ENCODE measurements around the gene ATP13A4. TPM values are rescaled to one million over a fixed set of nuclear protein-coding genes. Genes with fewer than 3 reads are reported as not detected.

The ATP13A4 gene
- total RNA-seq, 2 experiments from 2014 or later: 4.0 to 4.2 TPM

- Mint-ChIP-seq H3K9me3 (no peaks in the 10 kb centered on the region), H3K4me1 (no peaks in the 10 kb centered on the region), H3K36me3 (no peaks in the 10 kb centered on the region), H3K27ac (no peak overlapping the region), H3K27me3 (no peaks in the 10 kb centered on the region), H3K4me3 (no peak overlapping the region)
- POLR2A ChIA-PET: no interaction called here
- DNase-seq: no peak
- ATAC-seq (ENCODE audit: low read depth): no peak
Observed at GRCh38 chr3:193499801-193500485, 54.8 kb downstream of the ATP13A4 start.

DNA sequence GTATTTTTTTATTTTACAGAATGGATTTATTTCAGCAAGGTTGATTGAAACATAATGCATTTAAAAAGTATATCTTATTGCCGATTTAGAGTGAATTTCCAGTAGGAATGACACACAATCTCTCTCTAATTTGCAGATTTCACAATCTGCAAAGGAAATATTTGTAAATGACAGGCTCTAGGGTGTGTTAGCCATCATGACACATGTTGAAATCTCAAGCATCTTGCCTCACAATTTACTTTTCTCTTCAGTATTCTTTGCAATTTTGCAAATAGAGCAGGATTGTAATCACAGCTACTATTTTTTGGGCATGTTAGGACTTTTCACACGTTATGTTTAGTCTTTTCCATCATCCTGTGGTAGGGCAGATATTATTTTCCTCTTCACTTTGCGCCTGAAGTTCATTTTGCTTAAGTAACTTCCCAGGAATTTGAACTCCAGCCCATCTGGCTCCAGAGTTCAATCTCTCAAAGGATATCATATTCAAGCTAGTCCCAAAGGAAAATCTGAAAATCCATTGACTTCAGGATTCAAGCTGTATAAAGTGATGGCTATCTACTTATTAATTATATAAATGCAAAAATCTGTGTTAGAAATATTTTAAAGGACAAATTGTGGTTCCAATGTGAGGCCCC lies 55.4 kb downstream of the ATP13A4 start:
- H3K4me1 Mint-ChIP-seq: no peaks in the 10 kb centered on the region
- no peaks in the 10 kb centered on the region for H3K9me3 Mint-ChIP-seq
- no peak overlapping the region for H3K27ac Mint-ChIP-seq
- no peak overlapping the region for H3K4me3 Mint-ChIP-seq
- no peak for DNase-seq
- POLR2A ChIA-PET: no interaction called here
- ATAC-seq (ENCODE audit: low read depth): no peak
- H3K36me3 Mint-ChIP-seq: no peaks in the 10 kb centered on the region
- H3K27me3 Mint-ChIP-seq: no peaks in the 10 kb centered on the region

DNA sequence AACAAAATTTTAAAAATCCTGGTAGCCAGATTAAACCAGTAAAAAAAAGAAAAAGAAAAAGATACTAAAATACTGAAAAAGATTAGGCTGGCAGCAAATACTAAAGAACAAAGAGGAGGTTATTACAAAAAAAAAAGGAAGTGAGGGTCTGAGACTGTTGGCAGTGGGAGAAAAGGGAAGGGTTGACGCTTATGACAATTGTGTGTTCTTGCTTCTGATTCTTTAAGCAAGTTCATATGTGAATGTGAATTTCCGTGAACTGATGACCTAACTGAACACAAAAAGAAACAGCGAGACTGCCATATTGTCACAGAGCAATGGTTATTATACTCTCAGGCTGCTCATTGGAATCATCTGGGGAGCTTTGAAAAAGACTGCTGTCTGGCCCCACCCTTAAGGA lies 56.5 kb downstream of the ATP13A4 start:
- DNase-seq (no peak), ATAC-seq (ENCODE audit: low read depth) (no peak)
- Mint-ChIP-seq H3K4me3 (no peak overlapping the region), H3K9me3 (no peaks in the 10 kb centered on the region), H3K36me3 (no peaks in the 10 kb centered on the region), H3K27ac (no peak overlapping the region), H3K27me3 (no peaks in the 10 kb centered on the region), H3K4me1 (no peaks in the 10 kb centered on the region)
- POLR2A ChIA-PET: no interaction called here

GRCh38 chr3:193496658-193497057 lies 58.0 kb downstream of the ATP13A4 start:
- Mint-ChIP-seq H3K9me3 (no peaks in the 10 kb centered on the region), H3K4me1 (no peaks in the 10 kb centered on the region), H3K27me3 (no peaks in the 10 kb centered on the region), H3K36me3 (no peaks in the 10 kb centered on the region), H3K27ac (no peak overlapping the region), H3K4me3 (no peak overlapping the region)
- ATAC-seq (ENCODE audit: low read depth) (no peak), DNase-seq (no peak)
- POLR2A ChIA-PET: no interaction called here

DNA sequence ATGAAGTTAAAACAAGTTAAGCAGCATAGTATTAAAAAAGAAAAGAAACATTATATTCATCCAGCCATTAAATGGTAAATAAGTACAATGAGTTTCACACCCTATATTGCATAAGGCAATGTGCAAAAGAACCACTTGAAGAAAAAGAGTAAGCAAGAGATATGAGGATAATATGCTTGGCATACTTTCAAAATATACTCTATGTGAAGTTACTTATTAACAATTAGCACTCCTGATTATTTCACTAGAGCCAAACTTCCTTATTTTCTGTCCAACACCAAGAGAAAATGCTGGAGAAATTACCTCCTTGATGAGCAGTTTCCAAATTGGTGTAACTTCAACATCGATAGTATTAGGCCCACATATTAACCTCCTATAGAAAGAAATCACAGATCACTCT lies 63.7 kb downstream of the ATP13A4 start:
- Mint-ChIP-seq H3K9me3 (no peaks in the 10 kb centered on the region), H3K27me3 (no peaks in the 10 kb centered on the region), H3K4me3 (no peak overlapping the region), H3K36me3 (no peaks in the 10 kb centered on the region), H3K4me1 (no peaks in the 10 kb centered on the region), H3K27ac (no peak overlapping the region)
- no peak for DNase-seq
- no peak for ATAC-seq (ENCODE audit: low read depth)
- POLR2A ChIA-PET: no interaction called here

DNA sequence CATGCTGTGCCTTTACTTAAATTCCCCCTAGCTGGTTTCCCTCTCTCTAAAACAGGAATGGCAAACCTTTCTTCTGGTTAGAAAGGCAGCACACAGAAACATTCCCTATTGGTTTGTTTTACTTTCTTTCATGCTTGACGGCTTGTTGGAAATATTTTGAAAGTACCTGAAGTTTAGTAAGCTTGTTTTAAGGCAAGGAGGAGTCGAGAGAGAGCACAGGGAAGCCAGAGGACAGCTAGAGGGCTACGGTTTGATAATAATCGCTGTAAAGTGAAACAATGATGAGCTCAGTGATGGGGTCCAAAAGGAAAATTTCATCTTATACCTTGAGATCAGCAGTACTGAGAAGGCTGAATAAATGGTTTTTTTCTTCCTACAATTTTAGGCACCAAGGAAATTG lies 64.1 kb downstream of the ATP13A4 start:
- H3K36me3 Mint-ChIP-seq: no peaks in the 10 kb centered on the region
- H3K4me1 Mint-ChIP-seq: no peaks in the 10 kb centered on the region
- H3K27ac Mint-ChIP-seq: no peak overlapping the region
- POLR2A ChIA-PET: no interaction called here
- H3K4me3 Mint-ChIP-seq: no peak overlapping the region
- no peaks in the 10 kb centered on the region for H3K27me3 Mint-ChIP-seq
- no peaks in the 10 kb centered on the region for H3K9me3 Mint-ChIP-seq
- ATAC-seq (ENCODE audit: low read depth) (no peak), DNase-seq (no peak)

DNA sequence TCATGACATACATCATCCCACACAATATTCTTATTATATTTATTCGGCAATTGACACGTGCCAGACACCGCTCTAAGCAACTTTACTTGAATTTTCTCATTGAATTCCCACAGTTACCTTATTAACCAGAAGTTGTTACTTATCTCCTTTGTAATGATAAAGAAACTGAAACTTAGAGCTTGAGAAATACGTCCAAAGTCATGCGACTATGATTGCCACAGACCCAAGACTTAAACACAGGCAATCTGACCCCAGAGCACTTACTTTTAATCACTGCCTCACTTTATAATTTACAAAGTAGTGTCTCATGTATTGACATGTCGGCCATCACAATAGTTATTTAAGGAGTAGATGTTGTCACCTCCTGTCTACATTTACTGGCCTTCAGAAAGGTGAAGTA lies 64.7 kb downstream of the ATP13A4 start:
- Mint-ChIP-seq H3K4me1 (no peaks in the 10 kb centered on the region), H3K36me3 (no peaks in the 10 kb centered on the region)

DNA sequence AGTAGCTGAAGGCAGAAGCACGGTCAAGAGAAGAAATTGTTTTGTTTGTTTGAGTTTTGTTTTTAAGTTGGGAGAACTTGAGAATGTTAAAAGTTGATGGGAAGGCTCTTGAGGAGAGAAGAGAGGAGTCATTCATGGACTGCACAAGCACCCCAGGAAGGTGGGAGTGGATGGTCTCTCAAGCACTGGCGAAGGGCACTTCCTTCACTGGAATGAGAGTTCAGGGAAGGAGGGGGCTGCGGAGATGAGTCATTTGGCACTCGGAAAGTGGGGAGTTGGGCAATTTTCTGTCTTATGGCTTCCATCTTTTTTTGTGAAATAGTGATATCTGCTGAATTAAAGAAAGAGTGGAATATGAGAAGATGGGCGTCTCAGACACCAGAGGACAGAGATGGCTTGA lies 66.0 kb downstream of the ATP13A4 start:
- H3K27me3 Mint-ChIP-seq: no peaks in the 10 kb centered on the region
- H3K4me1 Mint-ChIP-seq: no peaks in the 10 kb centered on the region
- no peak overlapping the region for H3K27ac Mint-ChIP-seq
- no peaks in the 10 kb centered on the region for H3K9me3 Mint-ChIP-seq
- ATAC-seq (ENCODE audit: low read depth): no peak
- DNase-seq: no peak
- no peaks in the 10 kb centered on the region for H3K36me3 Mint-ChIP-seq
- POLR2A ChIA-PET: no interaction called here
- H3K4me3 Mint-ChIP-seq: no peak overlapping the region

More for the DNA sequence above, 64.7 kb downstream of the ATP13A4 start:
- no peak for DNase-seq
- ATAC-seq (ENCODE audit: low read depth): no peak
- Mint-ChIP-seq H3K4me3 (no peak overlapping the region), H3K27me3 (no peaks in the 10 kb centered on the region), H3K27ac (no peak overlapping the region), H3K9me3 (no peaks in the 10 kb centered on the region)
- POLR2A ChIA-PET: no interaction called here

- POLR2A ChIA-PET: no interaction called here
- ATAC-seq (ENCODE audit: low read depth) (no peak), DNase-seq (no peak)
- no peaks in the 10 kb centered on the region for H3K4me1 Mint-ChIP-seq
- no peaks in the 10 kb centered on the region for H3K36me3 Mint-ChIP-seq
- no peaks in the 10 kb centered on the region for H3K27me3 Mint-ChIP-seq
- H3K9me3 Mint-ChIP-seq: no peaks in the 10 kb centered on the region
- H3K4me3 Mint-ChIP-seq: no peak overlapping the region
- H3K27ac Mint-ChIP-seq: no peak overlapping the region
Observed at GRCh38 chr3:193483988-193484539, 70.6 kb downstream of the ATP13A4 start.

DNA sequence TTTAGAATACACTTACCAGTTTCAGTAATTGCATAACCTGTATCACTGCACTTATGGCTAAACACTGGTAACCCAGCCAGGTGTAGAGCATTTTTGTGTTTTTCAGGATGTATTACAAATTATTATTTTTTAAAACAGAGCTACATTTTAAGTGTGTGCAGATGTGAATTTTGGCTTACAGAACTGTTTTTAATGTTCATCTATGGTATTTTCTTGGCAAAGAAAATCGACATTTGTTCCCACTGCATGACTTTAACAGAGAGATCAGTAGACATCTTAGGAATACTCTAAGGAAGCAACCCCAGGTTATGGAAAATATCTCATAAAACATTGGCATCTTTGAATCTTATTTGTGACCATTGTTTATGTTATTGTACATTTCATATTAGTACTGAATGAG lies 73.3 kb downstream of the ATP13A4 start:
- Mint-ChIP-seq H3K36me3 (no peaks in the 10 kb centered on the region), H3K4me1 (no peaks in the 10 kb centered on the region), H3K9me3 (no peaks in the 10 kb centered on the region), H3K4me3 (no peak overlapping the region), H3K27ac (no peak overlapping the region), H3K27me3 (no peaks in the 10 kb centered on the region)
- ATAC-seq (ENCODE audit: low read depth): no peak
- no peak for DNase-seq
- POLR2A ChIA-PET: no interaction called here

- DNase-seq (no peak), ATAC-seq (ENCODE audit: low read depth) (no peak)
- H3K27me3 Mint-ChIP-seq: no peaks in the 10 kb centered on the region
- no peak overlapping the region for H3K4me3 Mint-ChIP-seq
- POLR2A ChIA-PET: no interaction called here
- no peaks in the 10 kb centered on the region for H3K36me3 Mint-ChIP-seq
- H3K9me3 Mint-ChIP-seq: no peaks in the 10 kb centered on the region
- no peaks in the 10 kb centered on the region for H3K4me1 Mint-ChIP-seq
- H3K27ac Mint-ChIP-seq: no peak overlapping the region
Observed at GRCh38 chr3:193474446-193474845, 80.2 kb downstream of the ATP13A4 start.

- DNase-seq: no peak
- Mint-ChIP-seq H3K27me3 (no peaks in the 10 kb centered on the region), H3K36me3 (no peaks in the 10 kb centered on the region), H3K27ac (no peak overlapping the region), H3K9me3 (no peaks in the 10 kb centered on the region), H3K4me3 (no peak overlapping the region), H3K4me1 (no peaks in the 10 kb centered on the region)
- POLR2A ChIA-PET: no interaction called here
- no peak for ATAC-seq (ENCODE audit: low read depth)
Observed at GRCh38 chr3:193470710-193471109, 84.0 kb downstream of the ATP13A4 start.

- no peak for ATAC-seq (ENCODE audit: low read depth)
- no peak for DNase-seq
- Mint-ChIP-seq H3K27ac (no peak overlapping the region), H3K4me1 (peaks cover 2% of the 10 kb centered on the region), H3K9me3 (no peaks in the 10 kb centered on the region), H3K27me3 (no peaks in the 10 kb centered on the region), H3K4me3 (no peak overlapping the region), H3K36me3 (no peaks in the 10 kb centered on the region)
- POLR2A ChIA-PET: no interaction called here
Observed at GRCh38 chr3:193465992-193466608, 88.6 kb downstream of the ATP13A4 start.

DNA sequence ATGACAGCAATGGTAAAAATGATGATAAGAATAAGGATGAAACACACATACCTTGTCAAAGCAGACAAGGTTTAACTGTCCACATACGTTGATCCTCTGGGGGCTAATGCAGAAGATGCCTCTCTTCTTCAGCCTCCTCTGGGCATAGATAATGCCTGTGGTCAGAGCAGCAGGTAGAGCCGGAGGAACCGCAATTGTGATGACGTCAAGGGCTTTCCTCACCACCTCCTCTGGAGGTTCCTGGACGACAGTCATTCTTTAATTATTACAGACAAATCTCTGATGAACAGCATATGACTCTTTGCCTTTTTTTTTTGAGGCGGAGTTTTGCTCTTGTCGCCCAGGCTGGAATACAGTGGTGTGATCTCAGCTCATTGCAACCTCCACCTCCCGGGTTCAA lies 89.8 kb downstream of the ATP13A4 start:
- H3K4me1 Mint-ChIP-seq: peaks cover 2% of the 10 kb centered on the region
- no peaks in the 10 kb centered on the region for H3K36me3 Mint-ChIP-seq
- peaks cover 1% of the 10 kb centered on the region for H3K27me3 Mint-ChIP-seq
- no peak overlapping the region for H3K27ac Mint-ChIP-seq
- no peak overlapping the region for H3K4me3 Mint-ChIP-seq
- POLR2A ChIA-PET: no interaction called here
- DNase-seq (no peak), ATAC-seq (ENCODE audit: low read depth) (no peak)
- H3K9me3 Mint-ChIP-seq: no peaks in the 10 kb centered on the region
